GM23338 (cell line): ENCODE measurements around the gene PLCH2.

Experiments used
- CREB1 ChIP-seq: fragments of 250-450 bp; sonication (Bioruptor Pico); IDR thresholded peaks from 2 replicates; pipeline ENCODE4 v1.5.0; 2020; ENCODE audit warnings: low read depth, mild to moderate bottlenecking, moderate library complexity
- CTCF ChIP-seq, 2 experiments: fragments of 200-600 bp in 1 of 2; sonication (generic) in 1 of 2; conservative IDR thresholded peaks; 2 replicates each; pipeline versions ENCODE4 v1.5.1 to v1.6.1; 2016 to 2017; ENCODE audit warnings: antibody characterized with exemption in 2 of 2, low read depth in 2 of 2, mild to moderate bottlenecking in 2 of 2, moderate library complexity in 1 of 2
- EZH2 ChIP-seq: fragments of 200-600 bp; sonication (generic); IDR thresholded peaks from one replicate; pipeline ENCODE4 v1.8.0; 2017; ENCODE audit warnings: antibody characterized with exemption, mild to moderate bottlenecking, low read depth; ENCODE audit not compliant: unreplicated experiment
- EZH2phosphoT487 ChIP-seq: fragments of 200-600 bp; sonication (generic); IDR thresholded peaks from one replicate; pipeline ENCODE4 v1.8.1; 2018; ENCODE audit warnings: antibody characterized with exemption; ENCODE audit not compliant: unreplicated experiment
- REST ChIP-seq: IDR thresholded peaks from one replicate; pipeline ENCODE4 v1.6.1; 2018; ENCODE audit warnings: antibody characterized with exemption; ENCODE audit not compliant: unreplicated experiment
- TF ChIP-seq, protein P1 (sequence below): IDR thresholded peaks from 2 replicates; pipeline ENCODE4 v1.6.1; 2016; ENCODE audit warnings: antibody characterized with exemption

DNA sequence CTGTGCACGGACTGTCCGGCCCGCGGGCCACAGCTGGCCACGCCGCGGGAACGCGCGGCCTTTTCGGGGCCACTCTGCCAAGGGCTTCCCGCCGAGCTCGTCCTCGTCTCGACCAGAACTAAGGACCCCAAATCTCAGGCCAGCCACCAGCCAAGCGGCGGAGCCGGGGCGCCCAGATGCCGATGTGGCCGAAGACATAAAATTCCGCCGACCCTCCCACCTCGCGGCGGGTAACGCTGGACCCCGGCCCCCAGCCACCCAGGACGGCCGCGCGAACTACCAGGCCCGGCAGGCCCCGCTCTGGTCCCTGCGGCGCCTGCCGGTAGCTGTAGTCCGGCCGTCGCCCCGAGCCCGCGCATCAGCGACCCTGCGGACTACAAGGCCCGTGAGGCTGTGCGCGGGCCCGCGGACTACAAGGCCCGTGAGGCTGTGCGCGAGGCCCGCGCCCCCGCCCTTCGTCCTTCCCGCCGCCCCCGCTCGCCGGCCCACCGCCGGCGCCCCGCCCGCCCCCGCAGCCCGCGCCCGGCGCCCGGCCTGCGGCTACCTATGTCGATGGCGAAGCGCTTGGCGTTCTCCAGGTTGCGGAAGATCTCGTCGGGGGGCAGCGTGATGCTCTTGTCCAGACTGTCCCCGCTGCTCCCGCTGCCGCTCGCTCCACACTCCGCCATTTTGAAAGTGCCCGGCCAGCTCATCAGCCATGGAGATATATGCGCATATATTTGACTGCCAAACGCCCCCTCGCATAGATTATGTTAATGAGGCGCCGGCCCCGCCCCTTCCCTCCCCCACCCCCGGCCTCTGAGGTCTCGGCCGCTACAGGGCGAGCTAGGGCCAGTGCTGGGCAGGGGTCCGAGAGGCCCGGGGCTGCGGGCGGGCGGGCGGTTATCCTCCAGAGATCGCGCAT, 50.1 kb downstream of the PLCH2 start, which contains the start of gene PANK4:
- TF ChIP-seq REST = no peak
- no peak for TF ChIP-seq EZH2phosphoT487
- no peak for TF ChIP-seq CTCF (conservative IDR thresholded peaks at IDR 0.05; ENCODE audit: low read depth in 2 of 2)
- TF ChIP-seq, protein P1, sequence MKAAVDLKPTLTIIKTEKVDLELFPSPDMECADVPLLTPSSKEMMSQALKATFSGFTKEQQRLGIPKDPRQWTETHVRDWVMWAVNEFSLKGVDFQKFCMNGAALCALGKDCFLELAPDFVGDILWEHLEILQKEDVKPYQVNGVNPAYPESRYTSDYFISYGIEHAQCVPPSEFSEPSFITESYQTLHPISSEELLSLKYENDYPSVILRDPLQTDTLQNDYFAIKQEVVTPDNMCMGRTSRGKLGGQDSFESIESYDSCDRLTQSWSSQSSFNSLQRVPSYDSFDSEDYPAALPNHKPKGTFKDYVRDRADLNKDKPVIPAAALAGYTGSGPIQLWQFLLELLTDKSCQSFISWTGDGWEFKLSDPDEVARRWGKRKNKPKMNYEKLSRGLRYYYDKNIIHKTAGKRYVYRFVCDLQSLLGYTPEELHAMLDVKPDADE = peak; percentile 99
- TF ChIP-seq EZH2 = no peak
- TF ChIP-seq CREB1 (CRISPR knock-in tag) = peak; percentile 74
